Measurements from ENCODE around the gene SHC4. TPM values are rescaled to one million over a fixed set of nuclear protein-coding genes. Genes with fewer than 3 reads are reported as not detected.

Gene SHC4
- total and polyA plus RNA-seq, 7 experiments from 2014 or later, result 1.2 TPM; not detected in 6

GRCh38 chr15:48806151-48806550 is 157.6 kb downstream of the SHC4 start:
- ATAC-seq (no peak), DNase-seq (no peak)
- Histone ChIP-seq H3K4me1 (ENCODE audit: control insufficient read depth in 2 of 2, insufficient read depth in 2 of 2, low read length in 2 of 2) (peaks cover 9% of the 10 kb centered on the region in 2 donors), H3K36me3 (ENCODE audit: control insufficient read depth in 2 of 3, insufficient read depth in 3 of 3, low read length in 3 of 3) (peaks cover 0 to 4% (median 0%) of the 10 kb centered on the region in 3 experiments), H3K9me3 (ENCODE audit: control insufficient read depth in 2 of 3, low read length in 3 of 3) (no peaks in the 10 kb centered on the region), H3K27ac (ENCODE audit: low read depth, low read length) (peak overlapping the region; percentile 16), H3K4me3 (ENCODE audit: low read length) (no peak overlapping the region), H3K27me3 (ENCODE audit: control insufficient read depth in 2 of 2, insufficient read depth in 2 of 2, low read length in 2 of 2) (no peaks in the 10 kb centered on the region)
- peaks cover 4 to 27% (median 16%) of the 10 kb centered on the region in 5 donors for H3K36me3 Mint-ChIP-seq
- H3K9me3 Mint-ChIP-seq, result no peaks in the 10 kb centered on the region
- peaks cover 9 to 56% (median 30%) of the 10 kb centered on the region in 7 donors for H3K4me1 Mint-ChIP-seq
- POLR2A ChIA-PET, result interaction anchor here (0.6 to 1.3 kb wide), 6 partner anchors 15 to 1549 kb away, joined by 3 to 7 read pairs (median 4); partner anchors contain the start of genes COPS2, EID1 and GABPB1
- H3K27me3 Mint-ChIP-seq, result no peaks in the 10 kb centered on the region
- CTCF ChIA-PET, result interaction anchor here (0.6 kb wide), 1 partner anchor 172 kb away, joined by 3 read pairs; no protein-coding TSS in a partner anchor
- intact Hi-C loops (cut with micrococcal nuclease), result no loop called here
- peak overlapping the region in 1 of 9 donors; percentile 92 for H3K27ac Mint-ChIP-seq
- H3K4me3 Mint-ChIP-seq, result peak overlapping the region in 1 of 10 donors; percentile 81

GRCh38 chr15:48805591-48805990 is 158.1 kb downstream of the SHC4 start:
- Histone ChIP-seq H3K9me3 (ENCODE audit: control insufficient read depth in 2 of 3, low read length in 3 of 3) (no peaks in the 10 kb centered on the region), H3K27me3 (ENCODE audit: control insufficient read depth in 2 of 2, insufficient read depth in 2 of 2, low read length in 2 of 2) (no peaks in the 10 kb centered on the region), H3K4me3 (ENCODE audit: low read length) (no peak overlapping the region), H3K36me3 (ENCODE audit: control insufficient read depth in 2 of 3, insufficient read depth in 3 of 3, low read length in 3 of 3) (peaks cover 0 to 2% (median 0%) of the 10 kb centered on the region in 3 experiments), H3K27ac (ENCODE audit: low read depth, low read length) (no peak overlapping the region), H3K4me1 (ENCODE audit: control insufficient read depth in 2 of 2, insufficient read depth in 2 of 2, low read length in 2 of 2) (peaks cover 9% of the 10 kb centered on the region in 2 donors)
- peaks cover 4 to 27% (median 16%) of the 10 kb centered on the region in 5 donors for H3K36me3 Mint-ChIP-seq
- DNase-seq (no peak), ATAC-seq (no peak)
- ChIA-PET CTCF (interaction anchor here (0.6 kb wide), 1 partner anchor 173 kb away, joined by 3 read pairs; no protein-coding TSS in a partner anchor), POLR2A (interaction anchor here (0.6 to 1.3 kb wide), 6 partner anchors 16 to 1550 kb away, joined by 3 to 7 read pairs (median 4); partner anchors contain the start of genes COPS2, EID1 and GABPB1)
- H3K9me3 Mint-ChIP-seq, result no peaks in the 10 kb centered on the region
- no peaks in the 10 kb centered on the region for H3K27me3 Mint-ChIP-seq
- peak overlapping the region in 1 of 9 donors; percentile 92 for H3K27ac Mint-ChIP-seq
- H3K4me3 Mint-ChIP-seq, result peak overlapping the region in 1 of 10 donors; percentile 81
- peaks cover 10 to 57% (median 30%) of the 10 kb centered on the region in 7 donors for H3K4me1 Mint-ChIP-seq
- intact Hi-C loops (cut with micrococcal nuclease), result no loop called here

DNA sequence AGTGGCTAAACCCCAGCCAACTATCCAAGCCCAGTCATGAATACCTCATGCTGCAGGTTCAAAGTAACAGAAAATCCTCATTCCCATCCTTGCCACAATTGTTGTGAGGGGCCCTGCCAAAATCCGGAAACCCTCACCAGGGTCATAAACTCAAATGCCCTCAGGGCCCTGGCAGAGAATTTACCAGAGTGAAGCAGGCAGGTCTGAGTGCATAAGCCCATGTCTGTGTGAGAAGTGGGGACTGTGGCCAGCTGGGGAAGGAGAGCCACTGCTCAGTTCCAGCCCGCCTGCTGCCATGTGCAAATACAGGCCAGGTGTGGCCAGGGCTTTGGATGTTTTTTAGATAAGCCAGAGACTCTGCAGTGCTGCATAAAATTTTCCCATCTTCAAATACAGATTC is 159.8 kb downstream of the SHC4 start:
- POLR2A ChIA-PET, result interaction anchor here (0.7 kb wide), 1 partner anchor 1551 kb away, joined by 3 read pairs; the partner anchor contains the start of gene GABPB1
- intact Hi-C loops (cut with micrococcal nuclease), result no loop called here
- no peaks in the 10 kb centered on the region for H3K36me3 ChIP-seq (ENCODE audit: control insufficient read depth in 2 of 3, insufficient read depth in 3 of 3, low read length in 3 of 3)

GRCh38 chr15:48802867-48803266 is 160.9 kb downstream of the SHC4 start:
- H3K4me1 ChIP-seq (ENCODE audit: control insufficient read depth in 2 of 2, insufficient read depth in 2 of 2, low read length in 2 of 2), result no peaks in the 10 kb centered on the region
- peaks cover 4 to 27% (median 16%) of the 10 kb centered on the region in 5 donors for H3K36me3 Mint-ChIP-seq
- peaks cover 4 to 52% (median 15%) of the 10 kb centered on the region in 7 donors for H3K4me1 Mint-ChIP-seq
- intact Hi-C loops (cut with micrococcal nuclease), result no loop called here
- no peak overlapping the region for H3K27ac Mint-ChIP-seq
- no peaks in the 10 kb centered on the region for H3K9me3 ChIP-seq (ENCODE audit: control insufficient read depth in 2 of 3, low read length in 3 of 3)
- H3K27ac ChIP-seq (ENCODE audit: low read depth, low read length), result no peak overlapping the region
- H3K9me3 Mint-ChIP-seq, result no peaks in the 10 kb centered on the region
- ATAC-seq (no peak), DNase-seq (no peak)
- H3K27me3 Mint-ChIP-seq, result no peaks in the 10 kb centered on the region
- ChIA-PET POLR2A (no interaction called here), CTCF (interaction anchor here (1.8 kb wide), 1 partner anchor 8 kb away, joined by 6 read pairs; the partner anchor contains the start of gene CEP152)
- no peaks in the 10 kb centered on the region for H3K36me3 ChIP-seq (ENCODE audit: control insufficient read depth in 2 of 3, insufficient read depth in 3 of 3, low read length in 3 of 3)
- no peak overlapping the region for H3K4me3 ChIP-seq (ENCODE audit: low read length)
- no peaks in the 10 kb centered on the region for H3K27me3 ChIP-seq (ENCODE audit: control insufficient read depth in 2 of 2, insufficient read depth in 2 of 2, low read length in 2 of 2)
- H3K4me3 Mint-ChIP-seq, result no peak overlapping the region

More for the DNA sequence above, 159.8 kb downstream of the SHC4 start:
- Histone ChIP-seq H3K27ac (ENCODE audit: low read depth, low read length) (no peak overlapping the region), H3K4me1 (ENCODE audit: control insufficient read depth in 2 of 2, insufficient read depth in 2 of 2, low read length in 2 of 2) (no peaks in the 10 kb centered on the region), H3K9me3 (ENCODE audit: control insufficient read depth in 2 of 3, low read length in 3 of 3) (no peaks in the 10 kb centered on the region), H3K4me3 (ENCODE audit: low read length) (no peak overlapping the region), H3K27me3 (ENCODE audit: control insufficient read depth in 2 of 2, insufficient read depth in 2 of 2, low read length in 2 of 2) (no peaks in the 10 kb centered on the region)
- Mint-ChIP-seq H3K4me3 (no peak overlapping the region), H3K27me3 (no peaks in the 10 kb centered on the region), H3K27ac (no peak overlapping the region), H3K36me3 (peaks cover 4 to 27% (median 16%) of the 10 kb centered on the region in 5 donors), H3K9me3 (no peaks in the 10 kb centered on the region), H3K4me1 (peaks cover 4 to 48% (median 16%) of the 10 kb centered on the region in 7 donors)
- no peak for ATAC-seq
- no peak for DNase-seq
- CTCF ChIA-PET, result interaction anchor here (0.6 kb wide), 1 partner anchor 1407 kb away, joined by 3 read pairs; no protein-coding TSS in a partner anchor

GRCh38 chr15:48802257-48802656 is 161.5 kb downstream of the SHC4 start:
- DNase-seq (no peak), ATAC-seq (no peak)
- intact Hi-C loops (cut with micrococcal nuclease), result no loop called here
- Histone ChIP-seq H3K9me3 (ENCODE audit: control insufficient read depth in 2 of 3, low read length in 3 of 3) (no peaks in the 10 kb centered on the region), H3K4me3 (ENCODE audit: low read length) (no peak overlapping the region), H3K4me1 (ENCODE audit: control insufficient read depth in 2 of 2, insufficient read depth in 2 of 2, low read length in 2 of 2) (no peaks in the 10 kb centered on the region), H3K27me3 (ENCODE audit: control insufficient read depth in 2 of 2, insufficient read depth in 2 of 2, low read length in 2 of 2) (no peaks in the 10 kb centered on the region), H3K36me3 (ENCODE audit: control insufficient read depth in 2 of 3, insufficient read depth in 3 of 3, low read length in 3 of 3) (no peaks in the 10 kb centered on the region), H3K27ac (ENCODE audit: low read depth, low read length) (no peak overlapping the region)
- no peaks in the 10 kb centered on the region for H3K9me3 Mint-ChIP-seq
- no peaks in the 10 kb centered on the region for H3K27me3 Mint-ChIP-seq
- no peak overlapping the region for H3K4me3 Mint-ChIP-seq
- H3K4me1 Mint-ChIP-seq, result peaks cover 4 to 57% (median 18%) of the 10 kb centered on the region in 7 donors
- no peak overlapping the region for H3K27ac Mint-ChIP-seq
- H3K36me3 Mint-ChIP-seq, result peaks cover 4 to 31% (median 16%) of the 10 kb centered on the region in 5 donors
- ChIA-PET POLR2A (no interaction called here), CTCF (interaction anchor here (0.6 to 1.8 kb wide), 4 partner anchors 8 to 1351 kb away, joined by 3 to 6 read pairs (median 4); partner anchors contain the start of gene CEP152)

DNA sequence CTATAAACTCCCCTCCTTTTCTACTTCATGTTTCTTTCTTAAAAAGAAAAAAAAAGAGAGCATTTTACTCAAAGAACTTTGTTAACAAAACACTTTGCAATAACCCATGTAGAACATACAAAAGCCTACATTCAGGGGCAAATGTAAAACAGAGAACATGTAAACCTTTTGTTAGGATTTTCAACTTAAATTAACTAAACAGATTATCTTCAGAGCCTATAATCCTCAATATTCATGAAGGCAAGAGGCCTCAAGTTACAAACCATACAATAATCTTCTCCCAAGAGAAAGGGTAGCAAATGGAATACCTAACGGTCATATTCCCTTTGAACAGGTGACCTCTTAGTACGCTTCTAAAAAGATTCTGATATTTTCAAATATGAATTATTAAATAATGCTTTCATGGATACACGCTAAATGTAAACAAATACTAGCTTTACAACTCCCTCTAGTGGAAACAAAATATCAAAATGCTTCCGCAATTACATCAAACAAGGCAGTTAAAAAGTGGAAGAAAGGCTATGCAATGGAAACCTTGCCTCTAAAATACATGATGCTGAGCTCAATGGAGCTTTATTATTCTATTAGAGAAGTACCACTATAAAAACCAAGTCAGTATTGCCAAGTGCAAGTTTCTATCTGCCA is 162.8 kb downstream of the SHC4 start:
- Mint-ChIP-seq H3K9me3 (no peaks in the 10 kb centered on the region), H3K36me3 (peaks cover 4 to 39% (median 18%) of the 10 kb centered on the region in 5 donors)

More for the DNA sequence above, 162.8 kb downstream of the SHC4 start:
- H3K9me3 ChIP-seq (ENCODE audit: control insufficient read depth in 2 of 3, low read length in 3 of 3), result no peaks in the 10 kb centered on the region
- H3K36me3 ChIP-seq (ENCODE audit: control insufficient read depth in 2 of 3, insufficient read depth in 3 of 3, low read length in 3 of 3), result no peaks in the 10 kb centered on the region
- ChIA-PET CTCF (interaction anchor here (0.5 to 1.8 kb wide), 3 partner anchors 10 to 343 kb away, joined by 3 to 6 read pairs (median 6); partner anchors contain the start of gene CEP152), POLR2A (interaction anchor here (1.0 kb wide), 1 partner anchor 10 kb away, joined by 4 read pairs; the partner anchor contains the start of gene CEP152)
- no peak for ATAC-seq
- H3K27me3 ChIP-seq (ENCODE audit: control insufficient read depth in 2 of 2, insufficient read depth in 2 of 2, low read length in 2 of 2), result no peaks in the 10 kb centered on the region
- H3K4me1 ChIP-seq (ENCODE audit: control insufficient read depth in 2 of 2, insufficient read depth in 2 of 2, low read length in 2 of 2), result no peaks in the 10 kb centered on the region
- DNase-seq, result peak in 1 of 9 donors; percentile 10
- intact Hi-C loops (cut with micrococcal nuclease), result loop anchor here in 1 of 2 donors (1.0 to 2.0 kb wide), 2 partner anchors 10 to 442 kb away; partner anchors contain the start of gene CEP152
- Mint-ChIP-seq H3K4me3 (no peak overlapping the region), H3K27ac (no peak overlapping the region), H3K4me1 (peaks cover 4 to 51% (median 17%) of the 10 kb centered on the region in 7 donors), H3K27me3 (no peaks in the 10 kb centered on the region)
- no peak overlapping the region for H3K4me3 ChIP-seq (ENCODE audit: low read length)
- no peak overlapping the region for H3K27ac ChIP-seq (ENCODE audit: low read depth, low read length)
